ENCODE measurements around the gene RPL11.
"Not testable (repeated sequence)": the region's sequence is repeated elsewhere in the genome, so short reads cannot be mapped to it uniquely, and the experiment has no call there.

The RPL11 gene

GRCh38 chr1:23687680-23688079 lies 3.9 kb upstream of the RPL11 start:
- not testable (repeated sequence) for DNase-seq

GRCh38 chr1:23688281-23688680 lies 3.3 kb upstream of the RPL11 start:
- not testable (repeated sequence) for DNase-seq

GRCh38 chr1:23692308-23692871 lies 784 bp downstream of the RPL11 start:
- no peak for DNase-seq

GRCh38 chr1:23693599-23693998 lies 2.0 kb downstream of the RPL11 start:
- DNase-seq = no peak

- no peak for DNase-seq
These were observed 2.8 kb downstream of the RPL11 start for GRCh38 chr1:23694371-23694770.

- DNase-seq = no peak
These were observed 4.1 kb downstream of the RPL11 start for GRCh38 chr1:23695667-23696066.

GRCh38 chr1:23696335-23696989 lies 4.9 kb downstream of the RPL11 start:
- DNase-seq = no peak

GRCh38 chr1:23698466-23698865 lies 6.9 kb downstream of the RPL11 start:
- DNase-seq = no peak

GRCh38 chr1:23699280-23700179 lies 7.9 kb downstream of the RPL11 start:
- no peak for DNase-seq

GRCh38 chr1:23701310-23701709 lies 9.7 kb downstream of the RPL11 start:
- DNase-seq = no peak

GRCh38 chr1:23701996-23702395 lies 10.4 kb downstream of the RPL11 start:
- no peak for DNase-seq

- no peak for DNase-seq
These were observed 13.4 kb downstream of the RPL11 start for GRCh38 chr1:23704834-23705495.

GRCh38 chr1:23709229-23709628 lies 17.6 kb downstream of the RPL11 start:
- no peak for DNase-seq

- DNase-seq = no peak
These were observed 26.9 kb downstream of the RPL11 start for GRCh38 chr1:23718482-23718881.

GRCh38 chr1:23719162-23719820 lies 27.7 kb downstream of the RPL11 start:
- DNase-seq = no peak

GRCh38 chr1:23720256-23720995 lies 28.8 kb downstream of the RPL11 start:
- DNase-seq = peak; percentile 58

GRCh38 chr1:23722652-23723051 lies 31.0 kb downstream of the RPL11 start:
- DNase-seq = no peak

GRCh38 chr1:23726686-23727085 lies 35.1 kb downstream of the RPL11 start:
- DNase-seq = no peak

GRCh38 chr1:23727362-23727811 lies 35.8 kb downstream of the RPL11 start:
- no peak for DNase-seq

- DNase-seq = no peak
These were observed 41.0 kb downstream of the RPL11 start for GRCh38 chr1:23732363-23733224.

- DNase-seq = not testable (repeated sequence)
These were observed 41.7 kb downstream of the RPL11 start for GRCh38 chr1:23733281-23733680.

All from activated CD8-positive, alpha-beta memory T cell treated with anti-CD3 and anti-CD28 coated beads, Interleukin-2, amount 50 U/mL, for 48 hours (primary cell).